ENCODE data around the gene ATRIP.
"Not testable (repeated sequence)": the region's sequence is repeated elsewhere in the genome, so short reads cannot be mapped to it uniquely, and the experiment has no call there.

ATRIP gene

DNA sequence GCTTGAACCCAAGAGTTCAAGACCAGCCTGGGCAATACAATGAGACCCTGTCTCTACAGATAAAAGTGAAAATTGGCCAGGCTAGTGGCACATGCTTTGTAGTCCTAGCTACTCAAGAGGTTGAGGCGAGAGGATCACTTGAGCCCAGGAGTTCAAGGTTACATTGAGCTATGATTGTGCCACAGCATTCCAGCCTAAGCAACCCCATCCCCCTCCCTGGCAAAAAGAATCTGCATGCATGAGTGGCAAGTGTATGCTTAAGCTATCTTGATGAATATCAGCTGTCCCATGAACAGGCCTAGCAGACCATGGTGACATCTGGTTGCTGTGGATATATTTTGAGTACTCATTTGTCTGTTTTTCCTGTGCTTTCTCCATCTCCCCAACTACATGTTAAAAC, 4.7 kb downstream of the ATRIP start:
- Histone ChIP-seq H3K4me1 (no peaks in the 10 kb centered on the region), H3K9me3 (no peaks in the 10 kb centered on the region), H3K27me3 (no peaks in the 10 kb centered on the region), H3K4me3 (ENCODE audit: low read depth, low read length) (no peak overlapping the region), H3K36me3 (no peaks in the 10 kb centered on the region; the same call in 1 of the 2 replicates)
- no peak for TF ChIP-seq CTCF (IDR thresholded peaks at IDR 0.05; ENCODE audit: low read depth, low read length)
- no peak for DNase-seq

GRCh38 chr3:48456456-48456855, 9.9 kb downstream of the ATRIP start:
- no peak for TF ChIP-seq CTCF (IDR thresholded peaks at IDR 0.05; ENCODE audit: low read depth, low read length)
- DNase-seq, result no peak
- H3K36me3 ChIP-seq, result peaks cover 6% of the 10 kb centered on the region

GRCh38 chr3:48459331-48459730, 12.8 kb downstream of the ATRIP start:
- H3K27me3 ChIP-seq, result no peaks in the 10 kb centered on the region
- DNase-seq, result no peak
- H3K36me3 ChIP-seq, result peaks cover 6% of the 10 kb centered on the region
- no peak overlapping the region for H3K4me3 ChIP-seq (ENCODE audit: low read depth, low read length)
- H3K4me1 ChIP-seq, result no peaks in the 10 kb centered on the region
- no peak for TF ChIP-seq CTCF (IDR thresholded peaks at IDR 0.05; ENCODE audit: low read depth, low read length)
- no peaks in the 10 kb centered on the region for H3K9me3 ChIP-seq

More at GRCh38 chr3:48456456-48456855, 9.9 kb downstream of the ATRIP start:
- Histone ChIP-seq H3K9me3 (no peaks in the 10 kb centered on the region), H3K27me3 (no peaks in the 10 kb centered on the region), H3K4me3 (ENCODE audit: low read depth, low read length) (no peak overlapping the region), H3K4me1 (no peaks in the 10 kb centered on the region)

DNA sequence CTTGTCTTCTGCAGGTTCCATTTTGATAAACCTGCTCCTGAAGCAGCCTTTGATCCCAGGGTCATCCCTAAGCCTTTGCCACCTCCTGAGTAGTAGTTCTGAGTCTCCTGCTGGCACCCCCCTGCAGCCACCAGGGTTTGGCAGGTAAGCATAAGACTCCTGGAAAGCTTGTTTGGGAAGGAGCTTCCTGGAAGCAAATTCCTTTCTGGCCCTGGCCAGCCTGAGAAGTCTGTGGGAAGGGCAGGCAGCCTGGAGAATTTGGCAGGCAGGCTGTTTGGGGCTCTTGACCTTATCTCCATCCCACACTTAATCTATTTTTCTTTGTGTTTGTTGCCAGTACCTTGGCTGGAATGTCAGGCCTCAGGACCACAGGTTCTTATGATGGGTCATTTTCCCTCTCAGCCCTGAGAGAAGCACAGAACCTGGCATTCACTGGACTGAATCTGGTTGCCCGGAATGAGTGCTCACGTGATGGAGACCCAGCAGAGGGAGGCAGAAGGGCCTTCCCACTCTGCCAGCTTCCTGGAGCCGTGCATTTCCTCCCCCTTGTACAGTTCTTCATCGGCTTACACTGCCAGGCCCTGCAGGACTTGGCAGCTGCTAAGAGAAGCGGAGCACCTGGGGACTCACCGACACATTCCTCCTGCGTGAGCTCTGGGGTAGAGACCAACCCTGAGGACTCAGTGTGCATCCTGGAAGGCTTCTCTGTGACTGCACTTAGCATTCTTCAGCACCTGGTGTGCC, 13.4 kb downstream of the ATRIP start:
- Histone ChIP-seq H3K27me3 (no peaks in the 10 kb centered on the region), H3K9me3 (no peaks in the 10 kb centered on the region), H3K4me3 (ENCODE audit: low read depth, low read length) (no peak overlapping the region), H3K4me1 (no peaks in the 10 kb centered on the region; the same call in 1 of the 2 replicates), H3K36me3 (peaks cover 6% of the 10 kb centered on the region)
- no peak for TF ChIP-seq CTCF (IDR thresholded peaks at IDR 0.05; ENCODE audit: low read depth, low read length)
- no peak for DNase-seq

GRCh38 chr3:48460517-48460902, 14.0 kb downstream of the ATRIP start:
- TF ChIP-seq CTCF (IDR thresholded peaks at IDR 0.05; ENCODE audit: low read depth, low read length), result no peak
- peaks cover 3% of the 10 kb centered on the region for H3K4me1 ChIP-seq
- no peak for DNase-seq
- peaks cover 6% of the 10 kb centered on the region for H3K36me3 ChIP-seq
- H3K27me3 ChIP-seq, result no peaks in the 10 kb centered on the region
- no peaks in the 10 kb centered on the region for H3K9me3 ChIP-seq
- no peak overlapping the region for H3K4me3 ChIP-seq (ENCODE audit: low read depth, low read length)

GRCh38 chr3:48461767-48462166, 15.2 kb downstream of the ATRIP start:
- not testable (repeated sequence) for DNase-seq; H3K36me3 ChIP-seq; H3K4me1 ChIP-seq; H3K4me3 ChIP-seq (ENCODE audit: low read depth, low read length); H3K27me3 ChIP-seq; H3K9me3 ChIP-seq

Data from BE2C (cell line).